Measurements from ENCODE around the gene PCDH9. TPM values are rescaled to one million over a fixed set of nuclear protein-coding genes. Genes with fewer than 3 reads are reported as not detected.

Gene PCDH9
- total RNA-seq, 2 donors from 2014 or later = 0.95 to 1.8 TPM

DNA sequence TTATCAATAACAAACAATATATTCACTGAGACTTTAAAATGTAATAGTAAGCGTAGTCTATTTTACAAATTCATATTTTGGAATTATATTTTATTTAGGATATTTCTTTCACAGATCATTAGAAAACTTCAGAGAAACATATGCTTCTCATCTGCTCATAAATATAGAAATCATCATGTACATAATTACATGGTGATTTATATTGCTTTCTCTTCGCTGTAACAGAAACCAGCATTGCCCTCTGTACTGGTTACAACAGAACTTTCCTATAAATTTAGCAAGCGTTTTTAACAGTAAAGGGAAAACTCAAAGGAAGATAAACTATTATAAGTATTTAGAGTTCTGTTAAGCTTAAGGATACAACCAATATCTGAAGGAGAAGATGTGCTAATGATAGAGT, 672.8 kb downstream of the PCDH9 start:
- no peak overlapping the region for H3K27ac Mint-ChIP-seq
- TF ChIP-seq, protein P1, sequence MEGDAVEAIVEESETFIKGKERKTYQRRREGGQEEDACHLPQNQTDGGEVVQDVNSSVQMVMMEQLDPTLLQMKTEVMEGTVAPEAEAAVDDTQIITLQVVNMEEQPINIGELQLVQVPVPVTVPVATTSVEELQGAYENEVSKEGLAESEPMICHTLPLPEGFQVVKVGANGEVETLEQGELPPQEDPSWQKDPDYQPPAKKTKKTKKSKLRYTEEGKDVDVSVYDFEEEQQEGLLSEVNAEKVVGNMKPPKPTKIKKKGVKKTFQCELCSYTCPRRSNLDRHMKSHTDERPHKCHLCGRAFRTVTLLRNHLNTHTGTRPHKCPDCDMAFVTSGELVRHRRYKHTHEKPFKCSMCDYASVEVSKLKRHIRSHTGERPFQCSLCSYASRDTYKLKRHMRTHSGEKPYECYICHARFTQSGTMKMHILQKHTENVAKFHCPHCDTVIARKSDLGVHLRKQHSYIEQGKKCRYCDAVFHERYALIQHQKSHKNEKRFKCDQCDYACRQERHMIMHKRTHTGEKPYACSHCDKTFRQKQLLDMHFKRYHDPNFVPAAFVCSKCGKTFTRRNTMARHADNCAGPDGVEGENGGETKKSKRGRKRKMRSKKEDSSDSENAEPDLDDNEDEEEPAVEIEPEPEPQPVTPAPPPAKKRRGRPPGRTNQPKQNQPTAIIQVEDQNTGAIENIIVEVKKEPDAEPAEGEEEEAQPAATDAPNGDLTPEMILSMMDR (conservative IDR thresholded peaks at IDR 0.05) = no peak
- Histone ChIP-seq H3K4me3 (ENCODE audit: low read length) (no peak overlapping the region), H3K9ac (ENCODE audit: extremely low read depth, low read length, poor library complexity, severe bottlenecking) (no peak overlapping the region), H3K4me1 (ENCODE audit: control insufficient read depth, insufficient read depth, low read length) (no peaks in the 10 kb centered on the region), H3K27ac (ENCODE audit: low read depth, low read length) (no peak overlapping the region), H3K27me3 (ENCODE audit: control insufficient read depth, insufficient read depth, low read length, poor library complexity, severe bottlenecking) (no peaks in the 10 kb centered on the region), H3K9me3 (ENCODE audit: control insufficient read depth, low read length) (peaks cover 18% of the 10 kb centered on the region), H3K36me3 (ENCODE audit: control insufficient read depth, insufficient read depth, low read length) (no peaks in the 10 kb centered on the region)
- no peaks in the 10 kb centered on the region for H3K4me1 Mint-ChIP-seq
- H3K4me3 Mint-ChIP-seq = no peak overlapping the region
- H3K36me3 Mint-ChIP-seq (ENCODE audit: low read depth) = peaks cover 1% of the 10 kb centered on the region
- no peaks in the 10 kb centered on the region for H3K27me3 Mint-ChIP-seq (ENCODE audit: insufficient read depth)
- no peak for DNase-seq
- peaks cover 15% of the 10 kb centered on the region for H3K9me3 Mint-ChIP-seq
- WGBS, 2 experiments (ENCODE audit: insufficient coverage in 1 of 2, insufficient read length in 1 of 2) = 91% methylated on average over 2 of the region's 3 CpGs; no CpG with 5 or more reads in 1 of the 2 experiments

DNA sequence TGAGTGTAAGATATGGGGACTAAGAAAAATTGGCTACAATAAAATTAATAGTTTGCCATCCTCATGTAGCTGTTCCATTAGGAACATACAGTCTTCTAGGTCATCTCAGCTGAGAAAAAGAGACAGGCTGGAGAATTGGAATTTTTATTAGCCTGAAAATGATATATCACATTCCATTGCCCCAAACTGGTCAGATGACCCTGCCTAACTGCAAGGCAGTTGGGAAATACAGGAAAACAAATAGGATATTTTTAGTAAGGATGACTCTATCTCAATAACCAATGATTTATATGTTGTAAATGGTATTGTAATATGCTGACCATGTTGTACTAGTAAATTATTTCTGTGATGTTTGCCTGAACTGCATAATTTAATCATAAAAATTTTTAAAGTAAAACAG, 673.8 kb downstream of the PCDH9 start:
- Mint-ChIP-seq H3K36me3 (ENCODE audit: low read depth) (no peaks in the 10 kb centered on the region), H3K4me1 (no peaks in the 10 kb centered on the region), H3K4me3 (no peak overlapping the region), H3K9me3 (peaks cover 5% of the 10 kb centered on the region), H3K27me3 (ENCODE audit: insufficient read depth) (no peaks in the 10 kb centered on the region), H3K27ac (no peak overlapping the region)
- Histone ChIP-seq H3K27me3 (ENCODE audit: control insufficient read depth, insufficient read depth, low read length, poor library complexity, severe bottlenecking) (no peaks in the 10 kb centered on the region), H3K4me1 (ENCODE audit: control insufficient read depth, insufficient read depth, low read length) (no peaks in the 10 kb centered on the region), H3K4me3 (ENCODE audit: low read length) (no peak overlapping the region), H3K36me3 (ENCODE audit: control insufficient read depth, insufficient read depth, low read length) (no peaks in the 10 kb centered on the region), H3K9ac (ENCODE audit: extremely low read depth, low read length, poor library complexity, severe bottlenecking) (no peak overlapping the region), H3K27ac (ENCODE audit: low read depth, low read length) (no peak overlapping the region), H3K9me3 (ENCODE audit: control insufficient read depth, low read length) (peaks cover 10% of the 10 kb centered on the region)
- DNase-seq = no peak
- TF ChIP-seq, protein P1 (conservative IDR thresholded peaks at IDR 0.05) = no peak

GRCh38 chr13:66553391-66553790, 676.7 kb downstream of the PCDH9 start:
- WGBS, 2 experiments (ENCODE audit: insufficient coverage in 1 of 2, insufficient read length in 1 of 2) = no CpG with 5 or more reads among the region's 2 CpGs
- Mint-ChIP-seq H3K9me3 (no peaks in the 10 kb centered on the region), H3K36me3 (ENCODE audit: low read depth) (no peaks in the 10 kb centered on the region), H3K27me3 (ENCODE audit: insufficient read depth) (no peaks in the 10 kb centered on the region), H3K4me1 (no peaks in the 10 kb centered on the region), H3K27ac (no peak overlapping the region), H3K4me3 (no peak overlapping the region)
- no peak for DNase-seq
- Histone ChIP-seq H3K9me3 (ENCODE audit: control insufficient read depth, low read length) (no peaks in the 10 kb centered on the region), H3K4me1 (ENCODE audit: control insufficient read depth, insufficient read depth, low read length) (no peaks in the 10 kb centered on the region), H3K9ac (ENCODE audit: extremely low read depth, low read length, poor library complexity, severe bottlenecking) (no peak overlapping the region), H3K36me3 (ENCODE audit: control insufficient read depth, insufficient read depth, low read length) (no peaks in the 10 kb centered on the region), H3K27me3 (ENCODE audit: control insufficient read depth, insufficient read depth, low read length, poor library complexity, severe bottlenecking) (no peaks in the 10 kb centered on the region), H3K4me3 (ENCODE audit: low read length) (no peak overlapping the region), H3K27ac (ENCODE audit: low read depth, low read length) (no peak overlapping the region)
- TF ChIP-seq, protein P1 (conservative IDR thresholded peaks at IDR 0.05) = no peak
